Adrenal gland (tissue), 12 donors: ENCODE data around the gene MAML3. TPM values are rescaled to one million over a fixed set of nuclear protein-coding genes. Genes with fewer than 3 reads are reported as not detected.

Source experiments
- DNase-seq, 7 donors: peaks; one replicate each; pipeline ENCODE4 v3.0.0-alpha.2; 2019 to 2020
- H3K27ac ChIP-seq, 5 donors: fragments of 200-600 bp; sonication (generic) in 4 of 5; 1 replicate in 3 of 5; 2 replicates in 2 of 5; pipeline versions ENCODE4 v1.5.1 to v1.8.0; 2016 to 2020; ENCODE audit warnings: mild to moderate bottlenecking in 1 of 5
- H3K27me3 ChIP-seq: fragments of 200-600 bp; 2 replicates; pipeline ENCODE4 v1.8.0; 2021
- H3K36me3 ChIP-seq, 2 donors: fragments of 200-600 bp; replicated peaks in 1 of 2; 1 replicate in 1 of 2; 2 replicates in 1 of 2; pipeline versions ENCODE4 v1.5.1 to v1.8.0; 2018 to 2022
- H3K4me1 ChIP-seq, 2 donors: fragments of 200-600 bp; replicated peaks in 1 of 2; 1 replicate in 1 of 2; 2 replicates in 1 of 2; pipeline versions ENCODE4 v1.5.1 to v1.8.0; 2018 to 2021
- H3K4me3 ChIP-seq, 4 donors: fragments of 200-600 bp; sonication (generic) in 3 of 4; one replicate each; pipeline ENCODE4 v1.5.1; 2016 to 2018
- H3K9me3 ChIP-seq, 3 donors: fragments of 200-600 bp; sonication (generic) in 1 of 3; replicated peaks in 1 of 3; 1 replicate in 2 of 3; 2 replicates in 1 of 3; pipeline versions ENCODE4 v1.5.1 to v1.8.0; 2016 to 2021
- POLR2A ChIP-seq, 2 donors: fragments of 450-650 bp; IDR thresholded peaks; one replicate each; pipeline ENCODE4 v1.6.1; 2017; ENCODE audit warnings: antibody characterized with exemption in 2 of 2, mild to moderate bottlenecking in 2 of 2, moderate library complexity in 1 of 2
- WGBS, 4 donors: extraction: QIAGEN DNeasy Blood & Tissue Kit in 2 of 4; methylation state at CpG; one replicate each; pipeline versions ENCODE4 v1.1.5 to v1.1.7; 2013 to 2017; 5-methylcytosine and 5-hydroxymethylcytosine counted together
- intact Hi-C, 2 donors: fragments of 100-400 bp; cut with DNase I; formaldehyde crosslinking; loops; one replicate each; pipeline versions ENCODE4 v1.14.1 to v1.15.0; 2022 to 2023
- polyA plus RNA-seq, 3 donors: library from polyadenylated mRNA; stranded (reverse); fragments of 200-250 nt in 2 of 3; fragments of 350-450 nt in 1 of 3; fragmentation: Illumina TruSeq in 1 of 3; extraction: RNeasy Lipid Tissue Mini Kit (QIAGEN cat#74804) in 1 of 3; gene quantifications; one replicate each; pipeline ENCODE4 v1.2.3, GENCODE V29; 2013 to 2014
- total RNA-seq, 9 donors: library from RNA; depleted of rRNA in 4 of 9; stranded (reverse); fragments of >200 nt in 4 of 9; fragments of 120-200 nt in 1 of 9; fragmentation: NEBNext Ultra II Directional in 1 of 9; extraction: Animal tissue kit (Norgen Biotek cat#: 25700) in 1 of 9; gene quantifications; one replicate each; pipeline versions ENCODE4 v1.1.0 to v1.2.4, GENCODE V29; 2013 to 2023
- TF ChIP-seq, protein P1 (sequence below), 6 experiments: fragments of 450-650 bp in 4 of 6; fragments of 200-600 bp in 2 of 6; sonication (generic) in 1 of 6; IDR thresholded peaks; 1 replicate in 5 of 6; 2 replicates in 1 of 6; pipeline versions ENCODE4 v1.5.1 to v1.8.0; 2016 to 2021; ENCODE audit warnings: antibody characterized with exemption in 6 of 6, mild to moderate bottlenecking in 2 of 6, moderate library complexity in 1 of 6
- donor health status: healthy with polysubstance abuse.
- donor health status: Bipolar disorder and iron deficiency.
- donor health status: DM: yes; HTN: yes; CAD: no.
- donor health status: DM: no; HTN: no; CAD: no.
- donor health status: DM: no; HTN: no; CAD: no.
- donor health status: DM: yes; HTN: yes; CAD: no.

The MAML3 gene
- total and polyA plus RNA-seq, 12 donors: 2.0 to 15.9 (median 8.4) TPM

DNA sequence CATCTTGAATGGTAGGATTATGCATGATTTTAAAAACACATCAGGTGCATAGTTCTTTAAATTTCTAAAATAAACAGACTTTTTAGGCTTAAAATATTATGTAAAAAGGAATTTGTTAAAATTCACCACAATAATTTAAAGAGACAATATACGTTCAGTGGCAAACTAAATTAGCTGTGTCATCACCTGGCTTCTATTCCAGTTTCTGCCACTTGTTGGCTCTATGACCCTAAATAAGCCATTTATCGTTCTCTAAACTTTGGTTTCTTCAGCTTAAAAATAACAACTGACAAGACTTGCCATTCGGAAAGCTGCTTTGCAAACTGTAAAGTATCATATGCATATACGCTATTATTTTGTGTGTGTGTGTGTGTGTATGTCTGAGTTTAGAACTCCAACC lies 347.1 kb downstream of the MAML3 start:
- TF ChIP-seq POLR2A (IDR thresholded peaks at IDR 0.05): no peak
- TF ChIP-seq, protein P1, sequence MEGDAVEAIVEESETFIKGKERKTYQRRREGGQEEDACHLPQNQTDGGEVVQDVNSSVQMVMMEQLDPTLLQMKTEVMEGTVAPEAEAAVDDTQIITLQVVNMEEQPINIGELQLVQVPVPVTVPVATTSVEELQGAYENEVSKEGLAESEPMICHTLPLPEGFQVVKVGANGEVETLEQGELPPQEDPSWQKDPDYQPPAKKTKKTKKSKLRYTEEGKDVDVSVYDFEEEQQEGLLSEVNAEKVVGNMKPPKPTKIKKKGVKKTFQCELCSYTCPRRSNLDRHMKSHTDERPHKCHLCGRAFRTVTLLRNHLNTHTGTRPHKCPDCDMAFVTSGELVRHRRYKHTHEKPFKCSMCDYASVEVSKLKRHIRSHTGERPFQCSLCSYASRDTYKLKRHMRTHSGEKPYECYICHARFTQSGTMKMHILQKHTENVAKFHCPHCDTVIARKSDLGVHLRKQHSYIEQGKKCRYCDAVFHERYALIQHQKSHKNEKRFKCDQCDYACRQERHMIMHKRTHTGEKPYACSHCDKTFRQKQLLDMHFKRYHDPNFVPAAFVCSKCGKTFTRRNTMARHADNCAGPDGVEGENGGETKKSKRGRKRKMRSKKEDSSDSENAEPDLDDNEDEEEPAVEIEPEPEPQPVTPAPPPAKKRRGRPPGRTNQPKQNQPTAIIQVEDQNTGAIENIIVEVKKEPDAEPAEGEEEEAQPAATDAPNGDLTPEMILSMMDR (IDR thresholded peaks at IDR 0.05): peak in 2 of 6 experiments; percentile 14 to 22
- H3K27me3 ChIP-seq: no peaks in the 10 kb centered on the region
- H3K4me3 ChIP-seq: no peak overlapping the region
- peaks cover 0 to 15% of the 10 kb centered on the region in 2 donors for H3K4me1 ChIP-seq
- DNase-seq: no peak
- no peaks in the 10 kb centered on the region for H3K36me3 ChIP-seq
- 47 to 63% (median 53%) methylated on average over 4 of the region's 4 CpGs for WGBS, 4 donors
- peaks cover 0 to 7% (median 0%) of the 10 kb centered on the region in 3 donors for H3K9me3 ChIP-seq
- intact Hi-C loops: no loop called here
- no peak overlapping the region for H3K27ac ChIP-seq

DNA sequence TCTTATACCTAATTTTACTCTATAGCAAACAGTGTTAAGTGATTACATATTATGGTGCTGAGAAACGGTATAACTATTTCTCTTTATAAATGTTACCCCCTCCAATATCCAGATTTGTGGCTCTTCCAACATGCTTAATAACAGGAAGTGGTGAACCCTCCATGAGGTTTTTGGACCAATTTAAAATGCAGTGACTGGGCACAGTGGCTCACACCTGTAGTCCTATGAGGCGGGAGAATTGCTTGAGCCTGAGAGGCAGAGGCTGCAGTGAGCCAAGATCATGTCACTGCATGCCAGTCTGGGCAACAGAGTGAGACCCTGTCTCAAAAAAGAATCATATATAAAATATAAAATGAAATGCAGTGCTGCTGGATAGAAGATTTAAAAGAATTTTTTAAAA lies 351.1 kb downstream of the MAML3 start:
- H3K9me3 ChIP-seq: no peaks in the 10 kb centered on the region
- peaks cover 0 to 17% of the 10 kb centered on the region in 2 donors for H3K4me1 ChIP-seq
- no peaks in the 10 kb centered on the region for H3K36me3 ChIP-seq
- H3K27me3 ChIP-seq: no peaks in the 10 kb centered on the region
- TF ChIP-seq POLR2A (IDR thresholded peaks at IDR 0.05): no peak
- TF ChIP-seq, protein P1 (IDR thresholded peaks at IDR 0.05): no peak
- intact Hi-C loops: no loop called here
- H3K4me3 ChIP-seq: no peak overlapping the region
- no peak overlapping the region for H3K27ac ChIP-seq
- DNase-seq: no peak
- WGBS, 4 donors: 79 to 94% (median 83%) methylated on average over 2 of the region's 2 CpGs

DNA sequence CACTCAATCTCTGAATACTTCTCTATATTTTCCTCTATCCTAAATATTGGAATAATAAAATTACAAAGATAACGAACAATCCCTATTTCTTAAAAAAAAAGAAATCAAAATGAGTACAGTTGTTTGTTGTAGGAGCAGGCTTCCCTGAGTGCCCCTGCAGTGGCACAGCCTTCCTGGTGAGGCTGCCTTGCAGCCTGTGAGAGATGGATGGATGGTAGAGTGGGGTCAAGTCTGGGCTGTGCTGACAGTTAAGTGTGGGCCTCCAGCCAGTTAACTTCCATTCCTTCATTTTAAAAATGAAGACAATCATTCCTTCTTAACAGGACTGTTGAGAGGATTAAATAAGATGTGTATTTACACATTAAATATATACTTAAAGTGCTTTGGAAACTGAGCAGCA lies 351.5 kb downstream of the MAML3 start:
- H3K36me3 ChIP-seq: no peaks in the 10 kb centered on the region
- no peak overlapping the region for H3K4me3 ChIP-seq
- WGBS, 4 donors: 90 to 95% (median 92%) methylated on average over 1 of the region's 1 CpG
- peaks cover 0 to 17% of the 10 kb centered on the region in 2 donors for H3K4me1 ChIP-seq
- no peak for DNase-seq
- no peaks in the 10 kb centered on the region for H3K9me3 ChIP-seq
- TF ChIP-seq POLR2A (IDR thresholded peaks at IDR 0.05): no peak
- TF ChIP-seq, protein P1 (IDR thresholded peaks at IDR 0.05): no peak
- no peak overlapping the region for H3K27ac ChIP-seq
- intact Hi-C loops: no loop called here
- H3K27me3 ChIP-seq: no peaks in the 10 kb centered on the region

DNA sequence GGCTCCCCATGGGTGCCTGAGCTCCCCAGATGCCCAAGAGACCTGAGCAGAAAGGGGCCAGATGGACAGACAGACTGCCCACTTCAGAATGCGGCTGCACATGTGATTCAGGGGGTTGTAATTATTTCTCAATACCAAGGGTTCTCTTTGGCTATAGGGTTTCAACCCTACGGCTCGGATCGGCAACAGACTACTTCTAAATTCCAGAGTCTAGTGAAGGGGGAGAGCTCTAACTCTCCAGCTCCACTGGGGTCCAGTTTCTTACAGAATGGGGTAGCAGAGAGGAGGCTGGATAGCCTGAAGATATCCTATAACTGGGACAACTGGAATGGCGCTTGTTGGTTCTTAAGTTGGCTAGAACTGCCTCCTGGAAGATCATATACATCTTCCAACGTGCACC lies 352.1 kb downstream of the MAML3 start:
- Histone ChIP-seq H3K4me1 (peaks cover 0 to 17% of the 10 kb centered on the region in 2 donors), H3K4me3 (no peak overlapping the region), H3K27me3 (no peaks in the 10 kb centered on the region), H3K27ac (no peak overlapping the region), H3K36me3 (no peaks in the 10 kb centered on the region), H3K9me3 (no peaks in the 10 kb centered on the region)
- 94 to 100% (median 98%) methylated on average over 6 of the region's 6 CpGs for WGBS, 4 donors
- no peak for DNase-seq
- TF ChIP-seq POLR2A (IDR thresholded peaks at IDR 0.05): no peak
- TF ChIP-seq, protein P1 (IDR thresholded peaks at IDR 0.05): no peak
- intact Hi-C loops: no loop called here
